Epithelial cell of esophagus (primary cell): ENCODE measurements around the gene PPIG.

ENCODE experiments used
- DNase-seq: peaks from one replicate; pipeline ENCODE4 v3.0.0; 2010; ENCODE audit warnings: low read depth
- H3K4me3 ChIP-seq: 2 replicates; pipeline ENCODE4 v1.5.1; 2011; ENCODE audit warnings: mild to moderate bottlenecking, low read length, control low read depth
- TF ChIP-seq, protein P1 (sequence below): IDR thresholded peaks from 2 replicates; pipeline ENCODE4 v1.5.1; 2011; ENCODE audit warnings: low read depth, mild to moderate bottlenecking, low read length, control low read depth, inconsistent platforms; ENCODE audit not compliant: insufficient read depth; ENCODE audit errors: missing control alignments

The PPIG gene

DNA sequence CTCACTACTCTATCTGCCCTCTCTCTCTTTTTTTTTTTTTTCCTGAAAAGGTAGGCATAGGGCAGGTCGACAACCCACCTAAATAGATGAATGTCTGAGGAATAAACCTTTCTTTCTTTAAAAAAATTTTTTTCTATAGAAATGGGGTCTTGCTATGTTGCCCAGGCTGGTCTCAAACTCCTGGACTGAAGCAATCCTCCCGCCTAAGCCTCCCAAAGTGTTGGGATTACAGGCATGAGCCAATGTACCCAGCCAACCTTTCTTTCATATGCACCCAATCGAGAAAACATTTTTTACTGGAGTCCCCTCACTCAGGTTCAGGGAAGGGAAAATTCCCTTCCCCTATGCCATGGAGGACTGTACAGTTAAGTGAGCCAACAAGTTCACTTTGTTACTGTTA lies 79.1 kb downstream of the PPIG start:
- no peak overlapping the region for H3K4me3 ChIP-seq
- TF ChIP-seq, protein P1, sequence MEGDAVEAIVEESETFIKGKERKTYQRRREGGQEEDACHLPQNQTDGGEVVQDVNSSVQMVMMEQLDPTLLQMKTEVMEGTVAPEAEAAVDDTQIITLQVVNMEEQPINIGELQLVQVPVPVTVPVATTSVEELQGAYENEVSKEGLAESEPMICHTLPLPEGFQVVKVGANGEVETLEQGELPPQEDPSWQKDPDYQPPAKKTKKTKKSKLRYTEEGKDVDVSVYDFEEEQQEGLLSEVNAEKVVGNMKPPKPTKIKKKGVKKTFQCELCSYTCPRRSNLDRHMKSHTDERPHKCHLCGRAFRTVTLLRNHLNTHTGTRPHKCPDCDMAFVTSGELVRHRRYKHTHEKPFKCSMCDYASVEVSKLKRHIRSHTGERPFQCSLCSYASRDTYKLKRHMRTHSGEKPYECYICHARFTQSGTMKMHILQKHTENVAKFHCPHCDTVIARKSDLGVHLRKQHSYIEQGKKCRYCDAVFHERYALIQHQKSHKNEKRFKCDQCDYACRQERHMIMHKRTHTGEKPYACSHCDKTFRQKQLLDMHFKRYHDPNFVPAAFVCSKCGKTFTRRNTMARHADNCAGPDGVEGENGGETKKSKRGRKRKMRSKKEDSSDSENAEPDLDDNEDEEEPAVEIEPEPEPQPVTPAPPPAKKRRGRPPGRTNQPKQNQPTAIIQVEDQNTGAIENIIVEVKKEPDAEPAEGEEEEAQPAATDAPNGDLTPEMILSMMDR, result no peak
- DNase-seq, result no peak

DNA sequence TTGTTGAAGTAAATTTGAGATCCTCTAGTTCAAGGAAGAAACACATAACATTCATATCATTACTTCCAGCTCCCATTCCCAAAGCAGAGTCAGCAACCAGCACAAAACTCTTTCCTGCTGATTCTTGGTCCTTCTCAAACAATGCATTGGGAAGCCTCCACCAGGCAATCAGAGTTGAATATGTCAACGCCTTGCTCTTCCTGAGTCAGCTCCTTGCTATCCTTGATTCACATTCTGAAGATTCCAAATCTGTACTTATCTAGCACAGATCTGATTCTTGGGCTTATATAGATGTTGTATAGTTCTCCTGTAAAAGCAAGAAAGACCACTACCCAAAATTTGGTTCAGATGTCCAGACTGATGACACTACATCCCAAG lies 80.4 kb downstream of the PPIG start:
- TF ChIP-seq, protein P1, result no peak
- H3K4me3 ChIP-seq, result no peak overlapping the region
- no peak for DNase-seq

DNA sequence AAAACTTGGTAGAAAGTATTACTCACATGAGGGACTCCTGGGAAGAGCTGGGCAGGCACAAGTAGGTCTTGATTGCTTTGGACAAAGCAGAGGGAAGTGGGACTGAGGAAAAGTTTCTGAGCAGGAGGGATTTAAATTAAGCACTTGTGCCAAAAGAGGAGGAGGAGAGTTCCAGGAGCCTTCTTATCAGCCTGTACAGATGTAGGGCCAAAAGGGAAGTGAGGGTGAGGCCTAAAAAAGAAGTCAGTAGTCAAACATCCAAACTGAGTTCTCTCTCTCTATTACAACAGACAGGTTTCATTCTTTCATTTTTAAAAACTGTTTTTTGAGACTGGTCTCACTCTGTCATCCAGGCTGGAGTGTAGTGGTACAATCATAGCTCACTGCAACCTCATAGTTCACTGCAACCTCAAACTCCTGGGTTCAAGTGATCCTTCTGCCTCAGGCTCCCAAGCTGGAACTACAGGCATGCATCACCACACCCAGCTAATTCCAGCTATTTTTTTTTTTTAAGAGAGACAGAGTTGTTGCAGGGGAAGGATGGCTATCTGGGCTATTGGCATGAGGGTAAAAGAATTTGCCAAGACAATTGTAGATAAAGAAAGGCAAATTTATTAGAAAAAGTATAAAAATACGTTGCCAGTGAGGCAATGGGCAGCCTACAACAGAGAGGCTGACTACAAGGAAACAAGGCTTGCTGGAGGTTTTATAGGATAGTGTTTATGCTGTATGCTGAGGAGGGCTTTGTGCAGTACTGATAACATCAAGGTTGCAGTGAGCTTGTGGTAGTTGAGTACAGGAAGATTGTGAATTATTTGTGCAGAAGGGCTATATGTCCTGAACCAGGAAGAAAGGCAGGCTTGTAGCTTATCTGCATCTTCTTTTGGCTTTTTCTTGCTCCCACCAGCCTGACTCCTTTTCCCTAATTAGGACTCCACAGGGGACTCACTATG lies 81.1 kb downstream of the PPIG start:
- H3K4me3 ChIP-seq, result no peak overlapping the region
- TF ChIP-seq, protein P1, result no peak
- no peak for DNase-seq

DNA sequence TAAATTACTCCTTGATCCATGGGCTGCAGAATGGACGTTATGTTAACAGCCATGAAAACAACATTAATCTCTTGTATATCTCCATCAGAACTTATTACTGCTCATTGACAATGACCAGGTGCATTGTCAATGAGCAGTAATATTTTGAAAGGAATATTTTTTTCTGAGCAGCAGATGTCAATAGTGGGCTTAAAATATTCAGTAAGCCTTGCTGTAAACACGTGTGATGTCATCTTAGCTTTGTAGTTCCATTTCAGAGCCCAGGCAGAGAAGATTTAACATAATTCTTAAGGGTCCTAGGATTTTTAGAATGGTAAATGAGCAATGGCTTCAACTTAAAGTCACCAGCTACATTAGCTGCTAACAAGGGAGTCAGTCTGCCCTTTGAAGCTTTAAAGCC lies 83.4 kb downstream of the PPIG start:
- no peak for DNase-seq

DNA sequence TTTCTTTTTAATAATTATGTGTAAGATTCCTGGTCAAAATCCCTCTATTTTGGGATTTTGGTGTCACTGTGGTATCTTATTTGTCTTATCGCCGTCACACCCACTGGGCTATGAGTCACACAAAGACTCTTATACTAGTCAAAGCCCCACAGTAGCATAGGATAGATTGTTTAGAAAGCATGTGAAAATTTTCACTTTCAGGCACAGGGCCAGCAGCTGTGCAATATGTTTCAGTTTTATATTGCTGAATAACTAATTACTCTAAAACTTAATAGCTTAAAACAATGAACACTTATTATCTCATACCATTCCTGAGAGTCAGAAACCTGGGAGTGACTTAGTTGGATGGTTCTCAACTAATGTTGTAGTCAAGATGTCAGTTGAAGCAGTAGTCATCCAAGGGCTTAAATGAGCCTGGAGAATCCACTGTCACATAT lies 86.1 kb downstream of the PPIG start:
- TF ChIP-seq, protein P1, result no peak
- no peak overlapping the region for H3K4me3 ChIP-seq
- DNase-seq, result peak; percentile 21

More for the DNA sequence above, 83.4 kb downstream of the PPIG start:
- no peak overlapping the region for H3K4me3 ChIP-seq
- TF ChIP-seq, protein P1, result no peak

DNA sequence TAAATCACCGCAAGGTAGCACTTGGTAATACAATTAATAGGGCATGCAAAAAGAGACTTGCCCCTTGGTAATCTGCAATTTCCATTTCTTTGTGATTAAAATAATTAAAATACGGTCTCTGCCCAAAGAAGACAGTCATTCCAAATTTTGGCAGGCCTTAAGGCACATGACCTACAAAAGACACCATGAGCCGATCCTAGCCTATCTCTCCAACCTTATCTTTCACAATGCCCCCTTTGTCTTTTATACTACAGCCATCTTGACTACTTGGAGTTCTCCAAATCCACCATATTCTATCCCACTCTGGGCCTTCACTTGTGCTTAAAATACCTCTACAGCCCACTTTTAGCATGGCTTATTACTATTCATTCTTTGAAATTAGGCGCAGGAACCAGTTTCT lies 86.8 kb downstream of the PPIG start:
- no peak overlapping the region for H3K4me3 ChIP-seq
- DNase-seq, result no peak
- TF ChIP-seq, protein P1, result no peak
